Fibroblast of skin of left biceps (primary cell): ENCODE data around the gene CLEC17A.
"Not testable (repeated sequence)": the region's sequence is repeated elsewhere in the genome, so short reads cannot be mapped to it uniquely, and the experiment has no call there.

Experiments
- DNase-seq, 2 experiments: peaks; one replicate each; pipeline ENCODE4 v3.0.0-alpha.2; 2013; ENCODE audit warnings: low read depth in 2 of 2

Gene CLEC17A

GRCh38 chr19:14558370-14559066, 24.4 kb upstream of the CLEC17A start:
- no peak for DNase-seq

- DNase-seq = no peak
These were observed 22.7 kb upstream of the CLEC17A start for GRCh38 chr19:14559916-14560775.

- no peak for DNase-seq
These were observed 22.1 kb upstream of the CLEC17A start for GRCh38 chr19:14560776-14561108.

GRCh38 chr19:14561249-14561648, 21.6 kb upstream of the CLEC17A start:
- DNase-seq = no peak

GRCh38 chr19:14561847-14562351, 21.0 kb upstream of the CLEC17A start:
- no peak for DNase-seq

GRCh38 chr19:14562660-14563589, 20.0 kb upstream of the CLEC17A start:
- no peak for DNase-seq

- no peak for DNase-seq
These were observed 19.3 kb upstream of the CLEC17A start for GRCh38 chr19:14563590-14563926.

- no peak for DNase-seq
These were observed 18.8 kb upstream of the CLEC17A start for GRCh38 chr19:14563989-14564651.

GRCh38 chr19:14564652-14565297, 18.1 kb upstream of the CLEC17A start:
- DNase-seq = not testable (repeated sequence)

- no peak for DNase-seq
These were observed 17.6 kb upstream of the CLEC17A start for GRCh38 chr19:14565298-14565679.

- DNase-seq = no peak
These were observed 16.8 kb upstream of the CLEC17A start for GRCh38 chr19:14565765-14566711.

- no peak for DNase-seq
These were observed 16.2 kb upstream of the CLEC17A start for GRCh38 chr19:14566712-14567077.

- no peak for DNase-seq
These were observed 15.8 kb upstream of the CLEC17A start for GRCh38 chr19:14567079-14567478.

- no peak for DNase-seq
These were observed 11.9 kb upstream of the CLEC17A start for GRCh38 chr19:14570864-14571527.

GRCh38 chr19:14571695-14572490, 11.0 kb upstream of the CLEC17A start, which contains the start of gene NDUFB7:
NDUFB7 (minus strand) TSS chr19:14572066; CDS start chr19:14572000, 66 bp downstream.
- peak; percentile 78 to 80 for DNase-seq

GRCh38 chr19:14575428-14575980, 7.4 kb upstream of the CLEC17A start:
- no peak for DNase-seq

- DNase-seq = no peak
These were observed 6.5 kb upstream of the CLEC17A start for GRCh38 chr19:14576363-14576762.

- no peak for DNase-seq
These were observed 5.6 kb upstream of the CLEC17A start for GRCh38 chr19:14577264-14577663.
